Keratinocyte (primary cell): ENCODE data around the gene CSMD2. TPM values are rescaled to one million over a fixed set of nuclear protein-coding genes. Genes with fewer than 3 reads are reported as not detected.

Source experiments
- DNase-seq: peaks from one replicate; pipeline ENCODE4 v3.0.0-alpha.2; 2011; ENCODE audit warnings: low read depth, missing footprints, low spot score
- FAIRE-seq: peaks from 2 replicates; lab custom pipeline; 2011; peaks lifted over from hg19 to GRCh38; lab: Jason Lieb, UNC
- H2AFZ ChIP-seq: 2 replicates; pipeline ENCODE4 v1.6.0; 2012; ENCODE audit warnings: low read length, control low read depth, inconsistent platforms; ENCODE audit not compliant: control insufficient read depth
- H3K27ac ChIP-seq: 2 replicates; pipeline ENCODE4 v1.5.1; 2011; ENCODE audit warnings: low read length; ENCODE audit not compliant: control insufficient read depth, insufficient read depth
- H3K27me3 ChIP-seq: 3 replicates; pipeline ENCODE4 v1.6.0; 2011; ENCODE audit warnings: low read length; ENCODE audit not compliant: control insufficient read depth, insufficient read depth; ENCODE audit errors: extremely low read depth
- H3K36me3 ChIP-seq, 2 experiments: 2 replicates in 1 of 2; 3 replicates in 1 of 2; pipeline ENCODE4 v1.5.1; 2011; ENCODE audit warnings: low read length in 2 of 2, mild to moderate bottlenecking in 1 of 2; ENCODE audit not compliant: control insufficient read depth in 2 of 2, insufficient read depth in 2 of 2; ENCODE audit errors: extremely low read depth in 1 of 2
- H3K4me1 ChIP-seq: 3 replicates; pipeline ENCODE4 v1.5.1; 2011; ENCODE audit warnings: low read length; ENCODE audit not compliant: control insufficient read depth, insufficient read depth; ENCODE audit errors: extremely low read depth
- H3K4me2 ChIP-seq: 3 replicates; pipeline ENCODE4 v1.6.0; 2011; ENCODE audit warnings: low read depth, low read length; ENCODE audit not compliant: control insufficient read depth, insufficient read depth; ENCODE audit errors: extremely low read depth
- H3K4me3 ChIP-seq, 3 experiments: fragments of 200-600 bp in 1 of 3; sonication (generic) in 1 of 3; 2 replicates in 2 of 3; 3 replicates in 1 of 3; pipeline ENCODE4 v1.5.1; 2011 to 2016; ENCODE audit warnings: low read length in 3 of 3, mild to moderate bottlenecking in 3 of 3, control low read depth in 2 of 3, inconsistent platforms in 1 of 3, low read depth in 1 of 3, mixed read lengths in 1 of 3, mixed run types in 1 of 3, moderate library complexity in 1 of 3; ENCODE audit not compliant: control insufficient read depth in 2 of 3, insufficient read depth in 2 of 3; ENCODE audit errors: extremely low read depth in 1 of 3
- H3K79me2 ChIP-seq: 2 replicates; pipeline ENCODE4 v1.6.0; 2012; ENCODE audit warnings: low read length; ENCODE audit not compliant: control insufficient read depth, insufficient read depth
- H3K9ac ChIP-seq: 3 replicates; pipeline ENCODE4 v1.6.0; 2011; ENCODE audit warnings: low read length; ENCODE audit not compliant: control insufficient read depth, insufficient read depth; ENCODE audit errors: extremely low read depth
- H3K9me1 ChIP-seq: 3 replicates; pipeline ENCODE4 v1.6.0; 2011; ENCODE audit warnings: low read length; ENCODE audit not compliant: control insufficient read depth, insufficient read depth; ENCODE audit errors: extremely low read depth
- H3K9me3 ChIP-seq: 2 replicates; pipeline ENCODE4 v1.5.1; 2012; ENCODE audit warnings: low read depth, low read length; ENCODE audit not compliant: control insufficient read depth
- H4K20me1 ChIP-seq: 3 replicates; pipeline ENCODE4 v1.6.0; 2011; ENCODE audit warnings: low read length; ENCODE audit not compliant: control insufficient read depth, insufficient read depth; ENCODE audit errors: extremely low read depth
- EZH2 ChIP-seq: IDR thresholded peaks from one replicate; pipeline ENCODE4 v1.6.1; 2012; ENCODE audit warnings: inconsistent platforms, mild to moderate bottlenecking, low read length, moderate library complexity
- dilution Hi-C: fragments of 300-500 bp; cut with MboI; formaldehyde crosslinking; loops from one replicate; pipeline ENCODE4 v1.7.0; 2020; ENCODE audit warnings: low sequenced_read_pairs; ENCODE audit not compliant: extremely low pct_ligation_motif_present
- polyA plus RNA-seq, 5 experiments: library from polyadenylated mRNA; depleted of rRNA in 3 of 5; stranded (reverse) in 3 of 5; stranded (forward) in 1 of 5; unstranded in 1 of 5; fragments of >200 nt; gene quantifications; 1 replicate in 1 of 5; 2 replicates in 3 of 5; 3 replicates in 1 of 5; pipeline versions ENCODE4 v1.2.1 to v1.2.3, GENCODE V29; 2011 to 2012; ENCODE audit warnings: missing spikeins in 2 of 5, low read depth in 1 of 5, low replicate concordance in 1 of 5
- TF ChIP-seq, protein P1 (sequence below), 3 experiments: IDR thresholded peaks in 1 of 3; conservative IDR thresholded peaks in 1 of 3; optimal IDR thresholded peaks in 1 of 3; 2 replicates in 2 of 3; 3 replicates in 1 of 3; pipeline versions ENCODE3 to v1.5.1; 2011; ENCODE audit warnings: low read length in 3 of 3, mild to moderate bottlenecking in 3 of 3, moderate library complexity in 2 of 3, control low read depth in 1 of 3, inconsistent platforms in 1 of 3; ENCODE audit not compliant: insufficient read depth in 2 of 3; ENCODE audit errors: extremely low read depth in 1 of 3

The CSMD2 gene
- polyA plus RNA-seq, 1 donor (not counting 4 experiments of a cell fraction or from before 2014, with no cell fraction given): 2.0 TPM

DNA sequence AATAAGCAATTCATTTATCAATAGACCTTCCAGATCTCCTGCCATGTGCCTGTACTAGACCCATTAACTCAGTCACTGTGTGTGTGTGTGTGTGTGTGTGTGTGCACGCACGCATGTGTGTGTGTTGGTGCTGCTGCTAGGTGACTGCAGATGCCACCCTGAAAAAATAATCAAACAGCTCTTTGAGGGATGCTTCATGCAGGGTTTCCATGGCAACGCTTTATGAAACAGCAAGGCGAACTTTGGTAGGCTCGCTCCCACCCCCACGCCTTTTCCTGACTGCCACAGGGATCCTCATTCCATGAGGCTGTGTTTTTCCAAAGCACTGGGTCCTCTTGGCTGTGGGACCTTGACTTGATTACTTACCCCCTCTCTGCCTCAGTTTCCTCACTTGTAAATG lies 207.2 kb downstream of the CSMD2 start:
- TF ChIP-seq, protein P1, sequence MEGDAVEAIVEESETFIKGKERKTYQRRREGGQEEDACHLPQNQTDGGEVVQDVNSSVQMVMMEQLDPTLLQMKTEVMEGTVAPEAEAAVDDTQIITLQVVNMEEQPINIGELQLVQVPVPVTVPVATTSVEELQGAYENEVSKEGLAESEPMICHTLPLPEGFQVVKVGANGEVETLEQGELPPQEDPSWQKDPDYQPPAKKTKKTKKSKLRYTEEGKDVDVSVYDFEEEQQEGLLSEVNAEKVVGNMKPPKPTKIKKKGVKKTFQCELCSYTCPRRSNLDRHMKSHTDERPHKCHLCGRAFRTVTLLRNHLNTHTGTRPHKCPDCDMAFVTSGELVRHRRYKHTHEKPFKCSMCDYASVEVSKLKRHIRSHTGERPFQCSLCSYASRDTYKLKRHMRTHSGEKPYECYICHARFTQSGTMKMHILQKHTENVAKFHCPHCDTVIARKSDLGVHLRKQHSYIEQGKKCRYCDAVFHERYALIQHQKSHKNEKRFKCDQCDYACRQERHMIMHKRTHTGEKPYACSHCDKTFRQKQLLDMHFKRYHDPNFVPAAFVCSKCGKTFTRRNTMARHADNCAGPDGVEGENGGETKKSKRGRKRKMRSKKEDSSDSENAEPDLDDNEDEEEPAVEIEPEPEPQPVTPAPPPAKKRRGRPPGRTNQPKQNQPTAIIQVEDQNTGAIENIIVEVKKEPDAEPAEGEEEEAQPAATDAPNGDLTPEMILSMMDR (optimal IDR thresholded peaks at IDR 0.05 in 1 of 3, IDR thresholded peaks at IDR 0.05 in 1 of 3, conservative IDR thresholded peaks at IDR 0.05 in 1 of 3; ENCODE audit: extremely low read depth in 1 of 3, insufficient read depth in 2 of 3, low read length in 3 of 3): no peak
- no peak for TF ChIP-seq EZH2
- no peak for DNase-seq
- H3K4me1 ChIP-seq: no peaks in the 10 kb centered on the region

DNA sequence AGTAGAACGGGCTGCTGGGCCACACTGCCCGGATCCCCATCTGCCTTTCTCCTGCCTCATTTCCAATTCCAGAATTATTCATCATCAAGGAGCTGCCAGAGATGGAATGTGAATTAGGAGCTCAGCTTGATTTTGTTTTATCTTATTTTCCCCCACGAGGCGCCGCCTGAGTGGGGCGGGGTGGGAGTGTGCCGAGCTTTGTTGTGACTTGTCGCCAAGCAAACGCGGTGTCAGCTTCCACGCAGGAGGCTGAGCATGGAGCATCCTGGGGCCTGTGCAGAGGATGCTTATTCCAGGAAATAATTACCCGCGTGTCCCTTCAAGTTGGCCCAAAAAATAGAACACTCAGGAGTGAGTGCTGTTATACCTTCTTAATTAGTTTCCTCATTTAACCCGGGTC lies 209.9 kb downstream of the CSMD2 start:
- no peaks in the 10 kb centered on the region for H3K79me2 ChIP-seq
- no peak for FAIRE-seq
- no peaks in the 10 kb centered on the region for H3K9me3 ChIP-seq
- no peak for DNase-seq
- TF ChIP-seq EZH2: no peak
- TF ChIP-seq, protein P1 (optimal IDR thresholded peaks at IDR 0.05 in 1 of 3, IDR thresholded peaks at IDR 0.05 in 1 of 3, conservative IDR thresholded peaks at IDR 0.05 in 1 of 3; ENCODE audit: extremely low read depth in 1 of 3, insufficient read depth in 2 of 3, low read length in 3 of 3): no peak
- dilution Hi-C loops: no loop called here
- H3K4me3 ChIP-seq: no peak overlapping the region
- no peak overlapping the region for H2AFZ ChIP-seq
- H3K36me3 ChIP-seq: no peaks in the 10 kb centered on the region
- no peak overlapping the region for H3K27ac ChIP-seq
- H3K4me2 ChIP-seq: no peak overlapping the region
- H3K4me1 ChIP-seq: no peaks in the 10 kb centered on the region
- no peaks in the 10 kb centered on the region for H3K9me1 ChIP-seq
- no peaks in the 10 kb centered on the region for H4K20me1 ChIP-seq
- no peak overlapping the region for H3K9ac ChIP-seq
- no peaks in the 10 kb centered on the region for H3K27me3 ChIP-seq

More for the DNA sequence above, 207.2 kb downstream of the CSMD2 start:
- FAIRE-seq: no peak
- Histone ChIP-seq H3K4me2 (no peak overlapping the region), H3K9ac (no peak overlapping the region), H3K27ac (no peak overlapping the region), H3K4me3 (no peak overlapping the region), H3K27me3 (no peaks in the 10 kb centered on the region), H4K20me1 (no peaks in the 10 kb centered on the region), H3K9me3 (no peaks in the 10 kb centered on the region), H3K9me1 (no peaks in the 10 kb centered on the region), H2AFZ (no peak overlapping the region), H3K36me3 (no peaks in the 10 kb centered on the region), H3K79me2 (no peaks in the 10 kb centered on the region)
- dilution Hi-C loops: no loop called here
